Heart left ventricle (tissue), 13 donors: ENCODE data around the gene GCLM.
"Not testable (repeated sequence)": the region's sequence is repeated elsewhere in the genome, so short reads cannot be mapped to it uniquely, and the experiment has no call there.

Experiments used
- CTCF ChIP-seq, 12 donors: fragments of 200-600 bp; sonication (generic) in 4 of 12; IDR thresholded peaks; one replicate each; pipeline versions ENCODE4 v1.5.0 to v1.8.0; 2018 to 2022; ENCODE audit warnings: antibody characterized with exemption in 12 of 12, mild to moderate bottlenecking in 5 of 12
- POLR2A ChIP-seq, 2 donors: fragments of 450-650 bp; IDR thresholded peaks; one replicate each; pipeline ENCODE4 v1.6.1; 2017; ENCODE audit warnings: antibody characterized with exemption in 2 of 2, mild to moderate bottlenecking in 2 of 2, moderate library complexity in 2 of 2
- donor health status: ischemic (EF 13 %, LVEDD 7.1; RV severe dilation, severe dysfunction).
- donor health status: DM: no; HTN: yes; CAD: no.
- donor health status: DM: no; HTN: no; CAD: no.
- donor health status: ischemic (EF 25% LVEDD 6.9; RV normal size, moderate dysfunction).
- donor health status: ischemic (EF 25% LVEDD 5.7; RV mildly dilated, moderate dysfunction).
- donor health status: ischemic (EF 35%, LVEDD 5.7; RV mildly dilated, moderate dysfunction).
- donor health status: nonischemic (EF 11% LVEDD 7.7; RV severe dilation, severe dysfunction).
- donor health status: DM: yes; HTN: yes; CAD: no.
- donor health status: PGD.
- donor health status: ischemic (EF 29% LVEDD 5.4; RV normal size, mild dysfunction).
- donor health status: nonischemic (EF 23%, LVEDD 6.1; RV moderate dilation, normal function).

DNA sequence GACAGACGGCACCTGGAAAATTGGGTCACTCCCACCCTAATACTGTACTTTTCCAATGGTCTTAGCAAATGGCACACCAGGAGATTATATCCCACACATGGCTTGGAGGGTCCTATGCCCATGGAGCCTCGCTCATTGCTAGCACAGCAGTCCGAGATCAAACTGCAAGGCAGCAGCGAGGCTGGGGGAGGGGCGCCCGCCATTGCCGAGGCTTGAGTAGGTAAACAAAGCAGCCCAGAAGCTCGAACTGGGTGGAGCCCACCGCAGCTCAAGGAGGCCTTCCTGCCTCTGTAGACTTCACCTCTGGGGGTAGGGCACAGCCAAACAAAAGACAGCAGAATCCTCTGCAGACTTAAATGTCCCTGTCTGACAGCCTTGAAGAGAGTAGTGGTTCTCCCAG, 53.2 kb downstream of the GCLM start:
- not testable (repeated sequence) for TF ChIP-seq CTCF, POLR2A (IDR thresholded peaks at IDR 0.05)
